Measurements from ENCODE around the gene BAK1.

Gene BAK1

GRCh38 chr6:33585403-33586107, 5.5 kb upstream of the BAK1 start:
- peak; percentile 61 for DNase-seq

GRCh38 chr6:33584700-33585402, 4.8 kb upstream of the BAK1 start:
- DNase-seq: no peak

- DNase-seq: no peak
Measured at GRCh38 chr6:33583591-33584155, 3.6 kb upstream of the BAK1 start.

GRCh38 chr6:33581186-33581585, 1.1 kb upstream of the BAK1 start:
- no peak for DNase-seq

GRCh38 chr6:33578588-33579011, 1.5 kb downstream of the BAK1 start:
- no peak for DNase-seq

- DNase-seq: no peak
Measured at GRCh38 chr6:33578164-33578563, 1.9 kb downstream of the BAK1 start.

GRCh38 chr6:33577718-33578117, 2.4 kb downstream of the BAK1 start:
- no peak for DNase-seq

- no peak for DNase-seq
Measured at GRCh38 chr6:33577106-33577535, 3.0 kb downstream of the BAK1 start.

GRCh38 chr6:33576668-33577067, 3.4 kb downstream of the BAK1 start:
- no peak for DNase-seq

- no peak for DNase-seq
Measured at GRCh38 chr6:33575211-33575610, 4.9 kb downstream of the BAK1 start.

GRCh38 chr6:33571637-33572316, 8.3 kb downstream of the BAK1 start:
- no peak for DNase-seq

- peak; percentile 78 for DNase-seq
Measured at GRCh38 chr6:33570806-33571636, 9.1 kb downstream of the BAK1 start.

- no peak for DNase-seq
Measured at GRCh38 chr6:33568826-33569570, 11.1 kb downstream of the BAK1 start.

GRCh38 chr6:33567836-33568235, 12.2 kb downstream of the BAK1 start:
- no peak for DNase-seq

- DNase-seq: no peak
Measured at GRCh38 chr6:33566182-33567084, 13.6 kb downstream of the BAK1 start.

- DNase-seq: no peak
Measured at GRCh38 chr6:33558801-33559200, 21.3 kb downstream of the BAK1 start.

- DNase-seq: no peak
Measured at GRCh38 chr6:33557376-33557775, 22.7 kb downstream of the BAK1 start.

- peak; percentile 23 for DNase-seq
Measured at GRCh38 chr6:33552883-33553282, 27.2 kb downstream of the BAK1 start.

- no peak for DNase-seq
Measured at GRCh38 chr6:33552252-33552651, 27.8 kb downstream of the BAK1 start.

GRCh38 chr6:33551538-33551937, 28.5 kb downstream of the BAK1 start:
- DNase-seq: no peak

- DNase-seq: no peak
Measured at GRCh38 chr6:33549896-33550295, 30.2 kb downstream of the BAK1 start.

Data from DMS79 treated with DMSO at 0.1 percent for 48 hours (cell line).